AG04449 (cell line): Measurements from ENCODE around the gene CAMTA1.

Experiments
- CTCF ChIA-PET: fragments of 350-600 bp; formaldehyde crosslinking; extraction: SDS; loops from one replicate; lab custom pipeline; 2021; ENCODE audit warnings: antibody characterized with exemption; lab: Yijun Ruan, JAX
- POLR2A ChIA-PET: fragments of 400-600, 350-600 bp; formaldehyde crosslinking; extraction: SDS; loops from one replicate; lab custom pipeline; 2020; ENCODE audit warnings: antibody characterized with exemption, inconsistent platforms; lab: Yijun Ruan, JAX
- DNase-seq: peaks from one replicate; pipeline ENCODE4 v3.0.0-alpha.2; 2010; ENCODE audit warnings: low read depth, low spot score
- H3K4me3 ChIP-seq: 2 replicates; pipeline ENCODE4 v1.5.1; 2011; ENCODE audit warnings: low read depth, mild to moderate bottlenecking, control low read depth, low read length
- CTCF ChIP-seq: IDR thresholded peaks from one replicate; pipeline ENCODE4 v1.5.1; 2011; ENCODE audit warnings: mild to moderate bottlenecking, moderate library complexity, low read length, control low read depth, inconsistent platforms; ENCODE audit not compliant: insufficient read depth; ENCODE audit errors: missing control alignments

Gene CAMTA1

GRCh38 chr1:7482077-7482476 is 696.8 kb downstream of the CAMTA1 start:
- DNase-seq = no peak
- H3K4me3 ChIP-seq = no peak overlapping the region
- ChIA-PET POLR2A (no interaction called here), CTCF (no interaction called here)
- TF ChIP-seq CTCF = no peak

- TF ChIP-seq CTCF = no peak
- ChIA-PET CTCF (no interaction called here), POLR2A (no interaction called here)
- DNase-seq = no peak
- H3K4me3 ChIP-seq = no peak overlapping the region
Measured at GRCh38 chr1:7482772-7483495, 697.7 kb downstream of the CAMTA1 start.

GRCh38 chr1:7483634-7484383 is 698.6 kb downstream of the CAMTA1 start:
- DNase-seq = no peak
- TF ChIP-seq CTCF = no peak
- CTCF ChIA-PET = no interaction called here

GRCh38 chr1:7485086-7485780 is 700.0 kb downstream of the CAMTA1 start:
- CTCF ChIA-PET = interaction anchor here (1.3 kb wide), 1 partner anchor 10 kb away, joined by 3 read pairs; no protein-coding TSS in a partner anchor
- POLR2A ChIA-PET = no interaction called here
- DNase-seq = no peak
- TF ChIP-seq CTCF = no peak
- no peak overlapping the region for H3K4me3 ChIP-seq

More at GRCh38 chr1:7483634-7484383, 698.6 kb downstream of the CAMTA1 start:
- H3K4me3 ChIP-seq = no peak overlapping the region
- POLR2A ChIA-PET = no interaction called here

GRCh38 chr1:7485826-7486225 is 700.6 kb downstream of the CAMTA1 start:
- DNase-seq = no peak
- ChIA-PET CTCF (interaction anchor here (1.3 kb wide), 1 partner anchor 11 kb away, joined by 3 read pairs; no protein-coding TSS in a partner anchor), POLR2A (no interaction called here)
- no peak for TF ChIP-seq CTCF
- H3K4me3 ChIP-seq = no peak overlapping the region
